Measurements from ENCODE around the gene GK.

GRCh38 chrX:30777575-30777974 lies 124.4 kb downstream of the GK start:
- no peak for TF ChIP-seq MAX (IDR thresholded peaks at IDR 0.05)
- TF ChIP-seq, protein P1, sequence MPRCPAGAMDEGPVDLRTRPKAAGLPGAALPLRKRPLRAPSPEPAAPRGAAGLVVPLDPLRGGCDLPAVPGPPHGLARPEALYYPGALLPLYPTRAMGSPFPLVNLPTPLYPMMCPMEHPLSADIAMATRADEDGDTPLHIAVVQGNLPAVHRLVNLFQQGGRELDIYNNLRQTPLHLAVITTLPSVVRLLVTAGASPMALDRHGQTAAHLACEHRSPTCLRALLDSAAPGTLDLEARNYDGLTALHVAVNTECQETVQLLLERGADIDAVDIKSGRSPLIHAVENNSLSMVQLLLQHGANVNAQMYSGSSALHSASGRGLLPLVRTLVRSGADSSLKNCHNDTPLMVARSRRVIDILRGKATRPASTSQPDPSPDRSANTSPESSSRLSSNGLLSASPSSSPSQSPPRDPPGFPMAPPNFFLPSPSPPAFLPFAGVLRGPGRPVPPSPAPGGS (IDR thresholded peaks at IDR 0.05), result no peak
